GM19438 (cell line): ENCODE data around the gene SLC26A11.

Experiments
- ATAC-seq: cut with Tn5 transposase; IDR thresholded peaks from one replicate; pipeline ENCODE4 v1.9.1; 2021; ENCODE audit warnings: low read depth; ENCODE audit not compliant: unreplicated experiment

SLC26A11 gene

DNA sequence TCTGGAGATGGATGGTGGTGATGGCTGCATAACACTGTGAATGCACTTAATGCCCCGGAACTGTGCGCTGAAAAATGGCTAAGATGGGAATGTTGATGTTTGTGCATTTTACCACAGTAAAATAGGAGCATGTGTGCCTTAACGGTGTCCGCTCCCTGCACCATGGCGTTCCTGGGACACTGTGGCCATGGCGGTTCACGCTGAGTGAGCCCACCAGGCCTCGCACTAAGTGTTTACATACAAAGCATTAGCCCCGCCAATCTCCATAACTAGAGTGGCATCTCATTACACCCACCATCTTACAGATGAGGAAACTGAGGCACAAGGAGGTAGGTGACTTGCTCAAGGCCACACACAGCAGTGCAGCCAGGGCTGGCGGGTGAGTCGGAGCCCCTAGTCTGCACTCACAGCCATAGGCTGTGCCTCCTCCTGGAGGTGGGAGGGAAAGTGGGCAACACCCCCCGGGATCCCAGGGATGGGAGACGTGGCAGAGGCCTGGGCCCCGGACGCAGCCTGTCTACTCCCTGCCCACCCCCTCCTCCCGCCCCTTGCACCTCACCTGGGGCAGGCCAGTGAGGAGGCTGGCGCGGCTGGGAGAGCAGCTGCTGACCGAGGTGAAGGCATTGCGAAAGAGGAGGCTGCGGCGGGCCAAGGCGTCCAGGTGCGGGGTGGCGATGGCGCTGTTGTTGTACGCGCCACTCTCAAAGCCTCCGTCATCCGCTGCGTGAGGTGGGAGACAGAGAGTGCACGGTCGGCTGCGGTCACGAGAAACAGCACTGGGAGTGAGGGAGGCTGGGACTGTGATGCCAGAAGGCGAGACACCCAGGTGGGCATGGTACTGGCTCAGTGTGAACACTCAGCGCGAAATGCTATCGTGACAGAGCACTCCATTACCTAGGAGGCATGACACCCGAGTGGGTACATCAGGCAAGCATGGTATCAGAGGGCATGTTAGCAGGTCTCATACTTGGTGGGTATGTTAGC, 3.5 kb upstream of the SLC26A11 start:
- ATAC-seq: no peak

DNA sequence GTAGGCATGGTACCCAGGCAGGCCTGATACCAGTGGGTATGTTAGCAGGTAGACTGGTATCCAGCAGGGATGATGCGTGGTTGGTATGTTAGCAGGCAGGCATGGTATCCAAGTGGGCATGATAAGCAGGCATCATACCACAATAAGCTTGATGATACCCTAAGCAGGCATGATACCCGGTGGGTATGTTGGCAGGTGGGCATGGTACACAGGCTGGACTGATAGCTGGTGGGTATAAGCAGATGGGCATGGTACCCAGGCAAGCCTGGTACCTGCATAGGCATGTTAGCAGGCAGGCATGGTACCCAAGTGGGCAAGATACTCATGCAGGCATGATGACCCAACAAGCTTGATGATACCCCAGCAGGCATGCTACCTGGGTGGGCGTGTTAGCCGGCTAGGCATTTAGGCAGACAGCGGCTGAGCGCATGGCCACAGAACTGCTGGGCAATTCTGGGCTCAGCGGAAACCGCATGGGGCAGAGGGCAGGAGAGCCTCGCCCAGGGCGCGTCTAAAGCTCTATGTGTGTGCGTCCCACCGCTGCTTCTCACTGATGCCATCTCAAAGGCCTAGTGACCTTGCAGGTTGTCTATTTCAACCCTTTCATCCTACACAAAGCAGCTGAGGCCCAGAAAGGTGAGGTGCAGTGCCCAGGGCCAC, 2.4 kb upstream of the SLC26A11 start:
- ATAC-seq: no peak

DNA sequence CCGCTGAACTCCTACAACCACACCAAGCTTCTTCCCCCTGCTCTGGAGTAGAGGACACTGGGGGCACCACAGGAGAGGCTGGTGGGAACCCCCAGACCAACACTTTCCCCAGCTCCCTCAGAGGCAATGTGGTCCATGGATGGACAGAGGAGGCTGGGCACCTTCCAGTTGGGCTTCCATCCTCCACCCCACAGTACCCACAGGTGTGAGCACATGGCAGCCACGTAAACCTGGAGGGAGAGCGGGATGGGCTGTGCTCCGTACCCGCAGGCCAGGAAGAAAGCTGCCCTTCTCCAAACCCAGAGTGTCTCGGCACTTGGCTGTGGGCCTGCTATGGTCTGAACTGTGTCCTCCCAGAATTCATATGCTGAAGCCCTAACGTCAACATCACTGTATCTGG, 1.8 kb upstream of the SLC26A11 start:
- no peak for ATAC-seq

DNA sequence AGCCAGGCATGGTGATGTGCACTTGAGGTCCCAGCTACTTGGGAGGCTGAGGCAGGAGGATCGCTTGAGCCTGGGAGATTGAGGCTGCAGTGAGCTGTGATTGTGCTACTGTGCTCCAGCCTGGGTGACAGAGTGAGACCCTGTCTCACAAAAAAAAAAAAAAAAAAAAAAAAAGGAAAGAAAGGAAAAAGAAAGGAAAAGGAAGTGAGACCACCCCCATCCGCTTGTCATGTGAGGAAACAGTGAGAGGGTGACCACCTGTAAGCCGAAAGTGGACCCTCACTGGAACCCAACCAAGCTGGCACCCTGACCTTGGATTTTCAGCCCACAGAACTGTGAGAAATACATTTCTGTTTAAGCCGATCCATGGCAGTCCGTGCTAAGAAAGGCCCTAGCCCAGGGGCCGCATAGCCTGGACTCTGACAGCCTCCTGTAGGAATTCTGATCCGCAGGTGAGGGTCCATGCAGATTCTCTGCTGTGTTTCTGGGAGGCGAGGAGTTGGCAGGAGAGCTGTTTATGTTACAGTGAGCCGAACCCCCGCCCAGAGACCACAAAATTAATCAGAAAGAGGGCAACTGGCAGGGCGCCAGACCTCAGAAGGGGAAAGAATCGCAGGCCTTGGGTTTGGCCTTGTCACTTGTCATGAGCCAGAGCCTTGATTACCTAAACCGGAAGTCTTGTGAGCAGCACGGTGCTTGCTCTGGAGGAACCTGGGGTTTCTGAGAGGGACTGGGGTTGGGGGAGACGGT, 1.0 kb upstream of the SLC26A11 start:
- peak; percentile 72 for ATAC-seq

DNA sequence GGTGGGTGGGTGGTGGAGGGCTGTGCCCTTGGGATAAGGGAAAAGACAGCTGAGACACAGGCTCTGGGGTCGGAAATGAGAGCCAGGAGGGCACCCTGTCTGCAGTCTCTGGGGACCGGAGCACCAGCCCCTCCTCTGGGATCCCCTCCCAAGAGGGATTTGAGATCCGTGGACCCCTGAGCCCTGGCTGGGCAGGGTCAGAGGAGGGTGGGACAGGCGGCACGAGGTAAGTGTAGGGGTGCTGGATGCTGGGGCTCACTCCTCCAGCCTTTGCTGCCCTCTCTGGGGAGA, 519 bp upstream of the SLC26A11 start:
- ATAC-seq: peak; percentile 26

DNA sequence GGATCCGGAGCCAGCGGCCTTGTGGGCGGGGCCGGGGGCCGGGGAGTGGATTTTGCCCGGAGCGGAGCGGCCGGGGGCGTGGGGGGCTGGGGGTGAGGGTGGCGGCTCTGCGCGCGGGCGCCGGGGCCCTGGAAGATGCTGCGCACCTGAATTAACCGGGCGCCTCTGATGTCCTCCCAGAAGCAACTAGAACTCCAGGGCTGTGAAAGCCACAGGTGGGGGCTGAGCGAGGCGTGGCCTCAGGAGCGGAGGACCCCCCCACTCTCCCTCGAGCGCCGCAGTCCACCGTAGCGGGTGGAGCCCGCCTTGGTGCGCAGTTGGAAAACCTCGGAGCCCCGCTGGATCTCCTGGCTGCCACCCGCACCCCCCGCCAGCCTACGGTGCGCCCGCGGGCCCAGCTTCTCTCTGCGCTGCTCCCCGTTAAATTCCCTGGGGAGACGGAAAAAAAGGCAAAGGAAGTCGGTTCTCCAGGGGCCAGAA, 549 bp downstream of the SLC26A11 start:
- ATAC-seq: no peak

DNA sequence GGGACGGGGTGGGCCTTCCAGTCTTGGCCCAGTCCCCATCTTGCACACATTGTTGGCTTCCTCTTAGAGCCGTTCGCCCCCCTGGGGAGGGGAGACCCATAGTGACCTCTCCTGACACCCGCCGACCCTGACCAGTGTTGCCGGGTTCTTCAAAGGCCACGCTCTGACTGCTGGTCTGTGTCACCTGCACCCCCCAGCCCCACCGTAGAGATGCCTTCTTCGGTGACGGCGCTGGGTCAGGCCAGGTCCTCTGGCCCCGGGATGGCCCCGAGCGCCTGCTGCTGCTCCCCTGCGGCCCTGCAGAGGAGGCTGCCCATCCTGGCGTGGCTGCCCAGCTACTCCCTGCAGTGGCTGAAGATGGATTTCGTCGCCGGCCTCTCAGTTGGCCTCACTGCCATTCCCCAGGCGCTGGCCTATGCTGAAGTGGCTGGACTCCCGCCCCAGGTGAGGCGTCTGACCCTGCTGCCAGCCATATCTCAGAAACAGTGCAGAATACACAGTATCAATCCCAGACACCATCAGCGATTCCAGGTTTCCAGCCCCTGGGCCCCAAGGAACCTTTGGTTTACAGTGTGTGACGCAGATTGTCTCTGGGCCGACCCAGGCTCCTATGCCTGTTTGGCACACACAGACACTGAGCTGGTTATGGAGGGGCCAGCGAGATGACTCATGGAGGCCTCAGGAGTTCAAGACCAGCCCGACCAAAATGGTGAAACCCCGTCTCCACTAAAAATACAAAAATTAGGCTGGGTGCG, 1.3 kb downstream of the SLC26A11 start:
- no peak for ATAC-seq

DNA sequence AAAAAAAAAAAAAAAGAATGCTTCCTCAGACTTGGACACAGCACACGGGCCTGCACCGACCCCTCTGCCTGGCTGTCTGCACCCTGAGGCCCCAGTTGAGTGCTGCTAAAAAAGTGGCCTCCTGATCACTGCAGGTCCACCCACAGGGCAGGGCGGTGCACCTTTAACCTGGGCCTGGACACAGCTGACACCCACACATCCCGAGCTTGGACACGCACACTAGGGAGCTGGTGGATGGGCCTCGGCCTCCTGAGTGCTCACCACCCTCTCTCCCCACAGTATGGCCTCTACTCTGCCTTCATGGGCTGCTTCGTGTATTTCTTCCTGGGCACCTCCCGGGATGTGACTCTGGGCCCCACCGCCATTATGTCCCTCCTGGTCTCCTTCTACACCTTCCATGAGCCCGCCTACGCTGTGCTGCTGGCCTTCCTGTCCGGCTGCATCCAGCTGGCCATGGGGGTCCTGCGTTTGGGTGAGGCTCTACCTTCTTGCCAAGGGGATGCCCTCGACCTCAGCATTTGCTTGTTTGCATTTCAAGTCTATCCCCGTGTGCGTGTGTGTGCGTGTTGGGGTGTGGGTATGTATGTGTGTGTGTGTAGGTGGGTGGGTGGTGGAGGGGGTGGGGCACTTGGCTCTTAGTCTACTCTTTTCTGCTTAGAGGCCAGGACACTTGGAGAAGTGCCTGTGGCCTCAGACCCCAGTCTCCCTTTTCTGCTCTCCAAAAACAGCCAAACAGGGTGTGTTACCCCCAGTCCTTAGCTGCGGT, 2.3 kb downstream of the SLC26A11 start:
- ATAC-seq: no peak

DNA sequence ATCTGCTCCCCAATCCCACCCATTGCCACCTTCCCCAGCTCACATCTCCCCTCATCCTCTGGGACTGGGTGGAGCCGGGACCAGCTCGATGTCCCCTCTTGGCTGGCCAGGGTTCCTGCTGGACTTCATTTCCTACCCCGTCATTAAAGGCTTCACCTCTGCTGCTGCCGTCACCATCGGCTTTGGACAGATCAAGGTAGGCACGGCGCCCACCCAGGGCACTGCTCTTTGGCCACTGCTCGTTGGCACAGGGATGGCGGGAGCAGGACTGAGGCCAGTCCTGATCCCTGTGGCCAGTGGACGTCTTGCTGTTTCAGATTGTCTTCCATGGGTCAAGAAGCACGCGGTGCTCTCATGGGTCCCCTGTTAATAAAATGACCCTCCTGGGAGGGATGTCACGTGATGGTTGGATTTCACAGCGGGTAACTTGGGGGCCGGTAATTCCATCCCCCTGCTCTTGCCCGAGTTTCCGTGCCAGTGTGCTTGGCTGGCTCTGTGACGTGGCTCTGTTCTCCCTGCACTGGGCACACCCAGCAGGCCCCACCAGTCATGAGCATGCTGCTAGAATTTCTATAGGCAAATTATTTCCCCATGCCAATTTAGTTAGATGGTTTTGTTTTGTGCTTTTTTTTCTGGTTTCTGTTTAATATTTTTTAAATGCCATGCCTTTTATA, 3.1 kb downstream of the SLC26A11 start:
- no peak for ATAC-seq

DNA sequence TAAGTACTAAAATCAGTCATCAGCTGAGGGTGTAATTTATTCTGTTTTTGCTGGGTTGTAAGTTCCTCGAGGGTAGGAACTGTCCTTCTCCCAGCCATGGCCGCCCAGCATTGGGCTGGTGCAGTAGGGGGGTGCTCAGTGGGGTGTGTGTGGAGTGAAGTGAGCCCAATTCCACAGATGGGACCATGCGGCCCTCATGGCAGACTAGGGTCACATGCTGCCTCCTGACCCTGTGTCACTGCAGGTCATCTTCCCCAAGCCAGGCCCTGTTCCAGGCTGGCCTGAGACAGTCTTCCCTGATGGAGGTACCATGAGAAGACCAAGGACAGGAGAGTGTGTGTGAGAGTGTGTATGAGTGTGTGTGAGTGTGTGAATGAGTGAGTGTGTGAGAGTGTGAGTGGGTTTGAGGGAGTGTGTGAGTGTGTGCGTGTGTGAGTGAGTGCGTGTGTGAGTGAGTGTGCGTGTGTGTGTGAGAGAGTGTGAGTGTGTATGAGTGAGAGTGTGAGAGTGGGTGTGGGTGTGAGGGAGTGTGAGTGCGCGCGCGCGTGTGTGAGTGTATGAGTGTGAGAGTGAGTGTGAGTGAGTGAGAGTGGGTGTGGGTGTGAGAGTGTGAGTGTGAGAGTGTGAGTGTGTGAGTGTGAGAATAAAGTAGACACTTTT, 3.7 kb downstream of the SLC26A11 start:
- ATAC-seq: no peak

DNA sequence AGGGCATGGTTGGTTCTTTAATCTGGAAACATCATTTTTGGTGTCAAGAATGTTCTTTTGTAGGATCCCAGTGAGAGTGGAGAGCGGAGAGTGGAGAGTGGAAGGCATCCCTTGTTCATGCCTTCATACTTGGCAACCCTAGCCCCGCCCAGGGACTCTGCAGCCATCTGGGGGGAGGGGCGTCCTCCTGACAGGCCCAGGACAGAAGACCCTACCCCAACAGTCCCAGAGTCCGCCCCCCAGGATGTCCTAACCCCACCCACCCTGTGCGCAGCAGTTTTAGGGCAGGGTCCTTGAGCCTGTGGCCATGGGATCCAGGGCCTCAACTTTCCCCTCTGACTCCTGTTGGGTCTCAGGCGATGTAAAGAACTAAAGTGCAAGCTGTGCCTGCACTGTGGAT, 4.5 kb downstream of the SLC26A11 start:
- no peak for ATAC-seq

DNA sequence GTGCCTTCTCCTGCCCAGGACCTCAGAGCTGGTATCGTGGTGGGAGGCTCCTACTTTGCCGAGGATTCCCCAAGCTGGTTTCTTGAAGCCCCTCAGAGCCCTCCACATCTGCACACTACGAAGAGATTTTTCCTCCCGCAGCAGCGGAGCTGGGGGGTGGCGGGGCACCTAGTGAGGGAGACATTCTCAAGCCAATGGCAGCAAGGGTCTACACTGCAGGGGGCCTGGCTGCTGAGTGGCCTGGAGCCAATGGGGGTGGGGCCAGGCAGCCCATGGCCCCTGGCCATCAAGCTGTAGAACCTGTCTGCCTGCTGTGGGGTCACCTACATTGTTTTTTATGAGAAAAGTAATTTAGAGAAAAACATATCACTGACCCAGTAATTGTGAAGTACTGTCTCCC, 5.0 kb downstream of the SLC26A11 start:
- ATAC-seq: no peak

DNA sequence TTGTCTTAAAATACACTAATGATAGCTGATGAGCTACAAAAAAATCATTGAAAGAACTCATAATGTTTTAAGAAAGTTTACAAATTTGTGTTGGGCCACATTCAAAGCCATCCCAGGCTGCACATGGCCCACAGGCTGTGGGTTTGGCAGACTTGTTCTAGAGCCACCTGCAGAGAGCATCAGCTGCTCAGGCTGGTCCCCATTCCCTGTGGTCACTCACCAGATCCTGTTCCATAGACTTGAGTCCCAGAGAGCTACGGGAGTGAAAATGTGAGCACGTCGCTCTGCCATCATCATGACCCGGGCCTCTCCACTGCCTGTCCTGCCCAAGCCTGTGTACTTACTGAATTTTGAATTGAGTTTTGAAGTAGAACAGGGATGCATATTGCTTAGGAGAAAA, 6.9 kb downstream of the SLC26A11 start:
- no peak for ATAC-seq

DNA sequence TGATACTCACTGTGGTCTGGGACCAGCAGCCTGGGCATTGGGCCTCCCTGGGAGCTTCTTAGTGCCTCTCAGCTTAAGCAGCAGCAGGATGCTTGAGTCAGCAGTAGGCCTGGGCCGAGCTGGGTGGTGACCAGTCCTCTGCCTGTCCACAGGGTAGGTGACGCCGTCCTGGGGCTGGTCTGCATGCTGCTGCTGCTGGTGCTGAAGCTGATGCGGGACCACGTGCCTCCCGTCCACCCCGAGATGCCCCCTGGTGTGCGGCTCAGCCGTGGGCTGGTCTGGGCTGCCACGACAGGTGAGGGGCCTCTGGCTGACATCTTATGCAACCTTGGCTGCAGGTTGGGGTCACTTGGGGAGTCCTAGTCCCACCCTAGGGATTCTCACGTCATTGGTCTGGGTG, 7.4 kb downstream of the SLC26A11 start:
- no peak for ATAC-seq

DNA sequence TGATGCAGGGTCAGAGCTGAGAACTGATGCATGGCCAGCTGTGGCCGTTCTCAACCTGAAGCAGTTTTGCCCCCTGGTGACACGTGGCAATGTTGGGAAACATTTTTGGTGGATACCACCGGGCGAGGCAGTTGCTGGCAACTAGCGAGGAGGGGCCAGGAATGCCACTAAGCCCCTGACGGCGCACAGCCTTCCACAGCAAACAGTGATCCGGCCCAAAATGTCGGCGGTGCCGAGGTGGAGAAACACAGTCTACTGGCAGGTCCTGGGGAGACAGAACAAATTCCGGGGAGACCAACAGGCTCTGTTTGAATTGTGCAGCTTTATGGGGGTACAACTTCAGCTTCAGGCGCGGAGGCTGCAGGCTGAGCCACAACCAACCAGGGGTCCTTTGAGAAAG, 8.2 kb downstream of the SLC26A11 start:
- ATAC-seq: no peak

DNA sequence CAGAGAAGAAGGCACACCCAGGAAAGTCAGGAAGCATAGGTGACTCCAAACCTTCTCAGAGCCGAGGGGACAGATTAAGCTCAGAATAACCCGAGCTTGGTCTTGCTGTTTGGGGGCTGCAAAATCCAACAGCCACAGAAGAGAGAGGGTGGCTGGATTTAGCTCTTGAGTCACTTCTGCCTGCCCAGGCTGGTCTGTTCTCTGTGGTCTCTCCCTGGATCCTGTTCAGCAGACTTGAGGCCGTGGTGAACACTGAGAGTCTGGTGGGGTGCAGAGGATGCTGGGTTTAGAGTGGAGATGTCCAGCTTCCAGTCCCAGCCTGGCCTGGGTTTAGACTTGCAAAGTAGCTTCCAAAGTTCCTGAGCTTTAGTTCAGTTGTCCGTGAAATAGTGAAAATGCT, 8.8 kb downstream of the SLC26A11 start:
- ATAC-seq: no peak

DNA sequence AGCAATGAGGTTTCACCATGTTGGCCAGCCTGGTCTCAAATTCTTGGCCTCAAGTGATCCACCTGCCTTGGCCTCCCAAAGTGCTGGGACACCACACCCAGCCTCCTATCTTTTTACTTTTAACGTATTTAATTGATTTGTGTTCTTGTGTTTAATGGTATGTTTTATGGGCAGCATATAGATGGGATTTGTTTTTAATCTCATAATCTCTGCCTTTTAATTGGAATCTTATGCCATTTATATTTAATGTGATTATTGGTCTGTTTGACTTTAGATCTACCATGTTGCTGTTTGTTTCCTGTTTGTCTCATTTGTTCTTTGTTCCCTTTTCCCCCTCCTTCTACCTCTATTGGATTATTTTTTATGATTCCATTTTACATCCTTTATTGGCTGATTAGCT, 12.2 kb downstream of the SLC26A11 start:
- no peak for ATAC-seq

DNA sequence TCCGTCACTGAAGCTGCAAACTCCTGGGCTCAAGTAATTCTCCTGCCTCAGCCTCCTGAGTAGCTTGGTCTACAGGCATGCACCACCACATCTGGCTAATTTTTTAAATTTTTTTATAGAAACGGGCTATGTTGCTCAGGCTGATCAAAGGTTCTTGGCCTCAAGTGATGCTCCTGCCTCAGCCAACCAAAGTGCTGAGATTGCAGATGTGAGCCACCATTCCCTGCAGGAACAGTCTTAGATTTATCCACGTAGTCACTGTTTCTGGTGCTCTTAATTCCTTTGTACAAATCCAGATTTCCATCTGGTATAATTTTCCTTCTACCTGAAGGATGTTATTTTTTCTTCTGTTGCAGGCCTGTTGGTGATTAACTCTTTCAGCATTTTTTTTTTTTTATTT, 13.0 kb downstream of the SLC26A11 start:
- no peak for ATAC-seq

DNA sequence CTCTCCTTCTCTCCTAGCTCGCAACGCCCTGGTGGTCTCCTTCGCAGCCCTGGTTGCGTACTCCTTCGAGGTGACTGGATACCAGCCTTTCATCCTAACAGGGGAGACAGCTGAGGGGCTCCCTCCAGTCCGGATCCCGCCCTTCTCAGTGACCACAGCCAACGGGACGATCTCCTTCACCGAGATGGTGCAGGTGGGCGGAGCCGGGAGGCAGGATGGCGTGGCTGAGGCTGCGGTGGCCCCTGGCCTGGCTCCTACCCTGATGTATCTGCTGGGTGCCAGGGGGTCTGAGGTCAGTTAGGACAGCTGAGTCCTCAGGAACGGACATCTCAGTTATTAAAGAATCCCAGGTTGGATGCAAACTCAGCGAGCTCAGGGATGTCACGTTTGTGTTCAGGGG, 16.7 kb downstream of the SLC26A11 start:
- no peak for ATAC-seq
